ENCODE results near the gene DSC1. TPM values are rescaled to one million over a fixed set of nuclear protein-coding genes. Genes with fewer than 3 reads are reported as not detected.
"Not testable (repeated sequence)": the region's sequence is repeated elsewhere in the genome, so short reads cannot be mapped to it uniquely, and the experiment has no call there.

DSC1 gene
- total RNA-seq, 6 experiments from 2014 or later: not detected

DNA sequence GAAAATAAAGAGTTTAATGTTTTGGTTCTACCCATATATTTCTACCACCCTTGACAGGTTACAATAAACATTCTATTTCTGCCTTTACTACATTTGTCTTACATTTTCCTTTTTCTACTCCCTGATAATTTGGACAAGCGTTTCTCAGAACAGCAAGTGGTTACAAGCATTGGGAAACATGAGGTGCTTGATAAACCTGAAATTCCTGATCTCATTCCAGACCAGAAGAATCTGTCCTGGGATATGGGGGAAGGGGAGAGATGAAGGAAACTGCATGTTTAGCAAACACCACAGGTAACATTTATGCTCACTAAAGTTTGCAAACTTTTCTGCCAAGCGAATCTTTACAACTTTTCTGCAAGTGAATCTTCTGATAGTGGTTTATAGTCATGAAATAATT, 28.3 kb upstream of the DSC1 start:
- Mint-ChIP-seq H3K27ac (no peak overlapping the region), H3K27me3 (ENCODE audit: insufficient read depth) (no peaks in the 10 kb centered on the region), H3K4me3 (no peak overlapping the region), H3K4me1 (ENCODE audit: low read depth) (no peaks in the 10 kb centered on the region), H3K9me3 (peaks cover 65% of the 10 kb centered on the region), H3K36me3 (ENCODE audit: low read depth) (no peaks in the 10 kb centered on the region)
- DNase-seq: no peak
- TF ChIP-seq, protein P1, sequence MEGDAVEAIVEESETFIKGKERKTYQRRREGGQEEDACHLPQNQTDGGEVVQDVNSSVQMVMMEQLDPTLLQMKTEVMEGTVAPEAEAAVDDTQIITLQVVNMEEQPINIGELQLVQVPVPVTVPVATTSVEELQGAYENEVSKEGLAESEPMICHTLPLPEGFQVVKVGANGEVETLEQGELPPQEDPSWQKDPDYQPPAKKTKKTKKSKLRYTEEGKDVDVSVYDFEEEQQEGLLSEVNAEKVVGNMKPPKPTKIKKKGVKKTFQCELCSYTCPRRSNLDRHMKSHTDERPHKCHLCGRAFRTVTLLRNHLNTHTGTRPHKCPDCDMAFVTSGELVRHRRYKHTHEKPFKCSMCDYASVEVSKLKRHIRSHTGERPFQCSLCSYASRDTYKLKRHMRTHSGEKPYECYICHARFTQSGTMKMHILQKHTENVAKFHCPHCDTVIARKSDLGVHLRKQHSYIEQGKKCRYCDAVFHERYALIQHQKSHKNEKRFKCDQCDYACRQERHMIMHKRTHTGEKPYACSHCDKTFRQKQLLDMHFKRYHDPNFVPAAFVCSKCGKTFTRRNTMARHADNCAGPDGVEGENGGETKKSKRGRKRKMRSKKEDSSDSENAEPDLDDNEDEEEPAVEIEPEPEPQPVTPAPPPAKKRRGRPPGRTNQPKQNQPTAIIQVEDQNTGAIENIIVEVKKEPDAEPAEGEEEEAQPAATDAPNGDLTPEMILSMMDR (IDR thresholded peaks at IDR 0.05): no peak

DNA sequence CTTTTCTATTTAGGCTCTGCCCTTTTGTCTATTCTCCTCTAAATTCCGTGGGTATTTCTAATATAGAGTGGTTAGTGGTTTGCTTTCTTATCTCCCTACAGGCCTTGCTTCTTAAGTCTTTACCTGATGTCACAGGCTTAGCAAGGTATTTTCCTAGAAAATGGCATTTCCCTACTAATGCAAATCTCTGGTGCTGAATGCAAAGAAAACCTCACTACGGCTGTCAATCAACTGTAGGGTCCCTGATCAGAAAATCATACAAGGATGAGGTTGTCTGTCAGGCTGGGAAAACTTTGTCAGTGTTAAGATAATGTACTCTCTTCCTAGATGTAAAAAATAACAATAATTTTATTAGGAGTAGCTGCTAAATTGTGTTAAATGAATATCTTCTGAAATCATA, 27.1 kb upstream of the DSC1 start:
- DNase-seq: no peak
- Mint-ChIP-seq H3K36me3 (ENCODE audit: low read depth) (no peaks in the 10 kb centered on the region), H3K4me3 (no peak overlapping the region)

DNA sequence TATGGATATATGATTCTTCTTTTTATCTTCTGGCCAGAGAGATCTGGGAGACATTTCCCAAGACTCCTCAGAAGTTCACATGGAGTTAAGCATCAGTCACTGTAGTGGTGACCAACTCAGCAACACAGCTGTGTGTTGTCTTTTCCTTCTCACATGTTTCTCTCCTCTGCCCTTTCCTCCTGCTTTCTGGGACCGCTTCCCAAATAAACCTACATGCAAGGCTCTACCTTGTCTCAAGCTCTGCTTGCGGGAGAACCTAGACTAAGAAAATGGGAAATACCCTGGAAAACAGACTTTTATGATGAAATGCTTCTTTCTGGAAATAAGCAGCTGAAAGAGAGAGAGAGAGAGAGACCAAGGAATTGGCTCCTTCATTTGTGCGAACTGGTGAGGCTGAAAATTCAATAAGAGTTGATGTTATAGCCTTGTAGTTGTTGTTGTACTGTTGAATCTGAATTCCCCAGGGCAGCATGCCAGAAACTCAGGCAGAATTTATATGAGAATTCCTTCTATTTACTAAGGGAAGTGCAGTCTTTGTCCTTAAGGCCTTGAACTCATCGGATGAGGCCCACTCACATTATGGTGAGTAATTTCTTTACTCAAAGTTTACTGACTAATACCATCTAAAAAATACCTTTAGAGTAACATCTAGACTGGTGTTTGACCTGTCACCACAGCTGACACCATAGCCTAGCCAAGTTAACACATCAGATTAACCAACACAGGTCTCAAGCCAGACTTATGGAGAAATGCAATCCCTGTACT, 22.7 kb upstream of the DSC1 start:
- TF ChIP-seq, protein P1 (IDR thresholded peaks at IDR 0.05): no peak
- Mint-ChIP-seq H3K4me1 (ENCODE audit: low read depth) (no peaks in the 10 kb centered on the region), H3K4me3 (no peak overlapping the region), H3K36me3 (ENCODE audit: low read depth) (no peaks in the 10 kb centered on the region), H3K27ac (no peak overlapping the region), H3K9me3 (peaks cover 43% of the 10 kb centered on the region), H3K27me3 (ENCODE audit: insufficient read depth) (no peaks in the 10 kb centered on the region)
- no peak for DNase-seq

More for the DNA sequence above, 27.1 kb upstream of the DSC1 start:
- no peaks in the 10 kb centered on the region for H3K4me1 Mint-ChIP-seq (ENCODE audit: low read depth)
- no peak overlapping the region for H3K27ac Mint-ChIP-seq
- TF ChIP-seq, protein P1 (IDR thresholded peaks at IDR 0.05): no peak
- peaks cover 53% of the 10 kb centered on the region for H3K9me3 Mint-ChIP-seq
- no peaks in the 10 kb centered on the region for H3K27me3 Mint-ChIP-seq (ENCODE audit: insufficient read depth)

DNA sequence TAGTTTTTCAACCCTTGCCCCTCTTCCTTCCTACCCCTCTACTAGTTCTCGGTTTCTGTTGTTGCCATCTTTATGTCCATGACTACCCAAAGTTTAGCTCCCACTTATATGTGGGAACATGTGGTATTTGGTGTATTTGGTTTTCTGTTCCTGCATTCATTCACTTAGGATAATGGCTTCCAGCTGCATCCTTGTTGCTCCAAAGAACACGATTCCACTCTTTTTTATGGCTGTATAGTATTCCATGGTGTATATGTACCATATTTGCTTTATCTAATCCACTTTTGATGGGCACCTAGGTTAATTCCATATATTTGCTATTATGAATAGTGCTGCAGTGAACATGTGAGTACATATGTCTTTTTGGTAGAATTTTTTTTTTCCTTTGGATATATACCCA, 20.6 kb upstream of the DSC1 start:
- peaks cover 42% of the 10 kb centered on the region for H3K9me3 Mint-ChIP-seq
- TF ChIP-seq, protein P1 (IDR thresholded peaks at IDR 0.05): no peak
- no peak overlapping the region for H3K27ac Mint-ChIP-seq
- no peak overlapping the region for H3K4me3 Mint-ChIP-seq
- H3K4me1 Mint-ChIP-seq (ENCODE audit: low read depth): no peaks in the 10 kb centered on the region
- no peaks in the 10 kb centered on the region for H3K27me3 Mint-ChIP-seq (ENCODE audit: insufficient read depth)
- DNase-seq: no peak
- H3K36me3 Mint-ChIP-seq (ENCODE audit: low read depth): no peaks in the 10 kb centered on the region

DNA sequence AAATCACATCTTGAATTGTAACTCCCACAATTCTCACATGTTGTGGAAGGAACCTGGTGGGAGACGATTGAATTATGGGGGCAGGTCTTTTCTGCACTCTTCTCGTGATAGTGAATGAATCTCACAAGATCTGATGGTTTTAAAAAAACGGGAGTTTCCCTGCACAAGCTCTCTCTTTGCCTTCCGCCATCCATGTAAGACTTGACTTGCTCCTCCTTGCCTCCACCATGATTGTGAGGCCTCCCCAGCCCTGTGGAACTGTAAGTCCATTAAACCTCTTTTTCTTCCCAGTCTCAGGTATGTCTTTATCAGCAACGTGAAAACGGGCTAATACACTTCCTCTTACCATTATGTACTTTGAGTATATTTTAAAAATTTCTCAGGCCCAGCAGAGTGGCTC, 14.7 kb upstream of the DSC1 start:
- H3K9me3 Mint-ChIP-seq: peaks cover 36% of the 10 kb centered on the region
- not testable (repeated sequence) for DNase-seq; H3K4me3 Mint-ChIP-seq; H3K4me1 Mint-ChIP-seq (ENCODE audit: low read depth); H3K27ac Mint-ChIP-seq; H3K27me3 Mint-ChIP-seq (ENCODE audit: insufficient read depth); H3K36me3 Mint-ChIP-seq (ENCODE audit: low read depth)

DNA sequence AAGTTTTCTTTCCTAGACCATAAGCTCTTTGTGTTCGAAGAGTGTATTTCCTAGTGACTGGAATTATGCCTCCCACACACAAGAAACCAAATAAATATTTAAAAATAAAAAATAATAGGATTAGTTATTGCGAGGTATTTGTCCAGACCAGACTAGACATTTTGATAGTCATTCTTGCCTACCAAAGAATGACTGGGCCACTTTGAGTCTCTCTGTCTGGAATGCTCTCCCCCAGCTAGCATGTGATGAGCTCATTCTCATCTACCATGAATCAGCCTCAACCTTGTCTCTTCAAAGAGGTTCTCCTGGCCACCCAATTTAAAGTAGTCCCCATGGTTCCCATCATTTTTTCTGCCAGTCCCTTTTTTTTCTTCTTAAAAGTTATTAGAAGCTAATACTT, 13.9 kb upstream of the DSC1 start:
- no peak for DNase-seq
- Mint-ChIP-seq H3K27me3 (ENCODE audit: insufficient read depth) (no peaks in the 10 kb centered on the region), H3K27ac (no peak overlapping the region), H3K4me3 (no peak overlapping the region), H3K4me1 (ENCODE audit: low read depth) (no peaks in the 10 kb centered on the region), H3K9me3 (peaks cover 33% of the 10 kb centered on the region), H3K36me3 (ENCODE audit: low read depth) (0 out of 2 replicates have a peak, but pooled peaks cover 5% of the 10 kb centered on the region)
- TF ChIP-seq, protein P1 (IDR thresholded peaks at IDR 0.05): no peak

Measured in HFFc6 (cell line).